NCI-H1092 (cell line): ENCODE data around the gene ZBTB21.

Source experiments
- DNase-seq: peaks from one replicate; lab custom pipeline; 2025; lab: John Stamatoyannopoulos, UW

Gene ZBTB21

GRCh38 chr21:41991659-41992058 is 18.5 kb downstream of the ZBTB21 start:
- DNase-seq, result no peak

GRCh38 chr21:41989698-41990097 is 20.5 kb downstream of the ZBTB21 start:
- no peak for DNase-seq

- no peak for DNase-seq
These were observed 22.9 kb downstream of the ZBTB21 start for GRCh38 chr21:41987310-41987709.

- no peak for DNase-seq
These were observed 24.3 kb downstream of the ZBTB21 start for GRCh38 chr21:41985662-41986416.

- DNase-seq, result no peak
These were observed 26.9 kb downstream of the ZBTB21 start for GRCh38 chr21:41983229-41983628.

GRCh38 chr21:41980561-41980960 is 29.6 kb downstream of the ZBTB21 start:
- no peak for DNase-seq

- no peak for DNase-seq
These were observed 30.3 kb downstream of the ZBTB21 start for GRCh38 chr21:41979751-41980369.

- DNase-seq, result no peak
These were observed 30.8 kb downstream of the ZBTB21 start for GRCh38 chr21:41979335-41979734.

GRCh38 chr21:41977034-41977950 is 32.9 kb downstream of the ZBTB21 start:
- DNase-seq, result no peak

- DNase-seq, result no peak
These were observed 33.5 kb downstream of the ZBTB21 start for GRCh38 chr21:41976611-41977010.

GRCh38 chr21:41975391-41976272 is 34.5 kb downstream of the ZBTB21 start:
- no peak for DNase-seq

GRCh38 chr21:41974752-41975053 is 35.5 kb downstream of the ZBTB21 start:
- no peak for DNase-seq

GRCh38 chr21:41973861-41974751 is 36.1 kb downstream of the ZBTB21 start:
- DNase-seq, result no peak

- DNase-seq, result no peak
These were observed 36.7 kb downstream of the ZBTB21 start for GRCh38 chr21:41973427-41973831.

- DNase-seq, result no peak
These were observed 37.5 kb downstream of the ZBTB21 start for GRCh38 chr21:41972511-41973205.

GRCh38 chr21:41971891-41972290 is 38.3 kb downstream of the ZBTB21 start:
- DNase-seq, result no peak

GRCh38 chr21:41970751-41971653 is 39.2 kb downstream of the ZBTB21 start:
- no peak for DNase-seq

- no peak for DNase-seq
These were observed 40.1 kb downstream of the ZBTB21 start for GRCh38 chr21:41970106-41970391.

GRCh38 chr21:41967708-41968107 is 42.5 kb downstream of the ZBTB21 start:
- no peak for DNase-seq
